ENCODE data around the gene LRRC55. TPM values are rescaled to one million over a fixed set of nuclear protein-coding genes. Genes with fewer than 3 reads are reported as not detected.

The LRRC55 gene
- polyA plus RNA-seq, 1 donor (not counting 4 experiments of a cell fraction or from before 2014, with no cell fraction given), result not detected

GRCh38 chr11:57217053-57217452 lies 35.3 kb downstream of the LRRC55 start:
- Histone ChIP-seq H3K9me3 (ENCODE audit: control insufficient read depth, low read depth, low read length) (no peaks in the 10 kb centered on the region), H3K4me3 (ENCODE audit: control insufficient read depth in 2 of 3, extremely low read depth in 1 of 3, insufficient read depth in 2 of 3, low read depth in 1 of 3, low read length in 3 of 3) (no peak overlapping the region), H3K27me3 (ENCODE audit: control insufficient read depth, extremely low read depth, insufficient read depth, low read length) (no peaks in the 10 kb centered on the region), H3K4me2 (ENCODE audit: control insufficient read depth, extremely low read depth, insufficient read depth, low read depth, low read length) (no peak overlapping the region), H2AFZ (ENCODE audit: control insufficient read depth, low read length) (no peak overlapping the region), H3K9me1 (ENCODE audit: control insufficient read depth, extremely low read depth, insufficient read depth, low read length) (no peaks in the 10 kb centered on the region), H3K4me1 (ENCODE audit: control insufficient read depth, extremely low read depth, insufficient read depth, low read length) (peaks cover 8% of the 10 kb centered on the region), H3K79me2 (ENCODE audit: control insufficient read depth, insufficient read depth, low read length) (no peaks in the 10 kb centered on the region), H4K20me1 (ENCODE audit: control insufficient read depth, extremely low read depth, insufficient read depth, low read length) (no peaks in the 10 kb centered on the region), H3K36me3 (ENCODE audit: control insufficient read depth in 2 of 2, extremely low read depth in 1 of 2, insufficient read depth in 2 of 2, low read length in 2 of 2) (no peaks in the 10 kb centered on the region), H3K9ac (ENCODE audit: control insufficient read depth, extremely low read depth, insufficient read depth, low read length) (no peak overlapping the region), H3K27ac (ENCODE audit: control insufficient read depth, insufficient read depth, low read length) (no peak overlapping the region)
- FAIRE-seq (no peak), DNase-seq (ENCODE audit: low read depth, low spot score) (no peak)
- dilution Hi-C loops (cut with MboI; ENCODE audit: extremely low pct_ligation_motif_present, low sequenced_read_pairs), result no loop called here
- TF ChIP-seq EZH2 (IDR thresholded peaks at IDR 0.05; ENCODE audit: low read length), result no peak
- TF ChIP-seq CTCF (optimal IDR thresholded peaks at IDR 0.05 in 1 of 3, IDR thresholded peaks at IDR 0.05 in 1 of 3, conservative IDR thresholded peaks at IDR 0.05 in 1 of 3; ENCODE audit: extremely low read depth in 1 of 3, insufficient read depth in 2 of 3, low read length in 3 of 3), result no peak

- Histone ChIP-seq H3K27ac (ENCODE audit: control insufficient read depth, insufficient read depth, low read length) (no peak overlapping the region), H4K20me1 (ENCODE audit: control insufficient read depth, extremely low read depth, insufficient read depth, low read length) (no peaks in the 10 kb centered on the region), H3K4me2 (ENCODE audit: control insufficient read depth, extremely low read depth, insufficient read depth, low read depth, low read length) (no peak overlapping the region), H3K9me3 (ENCODE audit: control insufficient read depth, low read depth, low read length) (no peaks in the 10 kb centered on the region), H3K9ac (ENCODE audit: control insufficient read depth, extremely low read depth, insufficient read depth, low read length) (no peak overlapping the region), H3K79me2 (ENCODE audit: control insufficient read depth, insufficient read depth, low read length) (no peaks in the 10 kb centered on the region), H3K36me3 (ENCODE audit: control insufficient read depth in 2 of 2, extremely low read depth in 1 of 2, insufficient read depth in 2 of 2, low read length in 2 of 2) (no peaks in the 10 kb centered on the region), H3K9me1 (ENCODE audit: control insufficient read depth, extremely low read depth, insufficient read depth, low read length) (no peaks in the 10 kb centered on the region), H3K4me1 (ENCODE audit: control insufficient read depth, extremely low read depth, insufficient read depth, low read length) (peaks cover 7% of the 10 kb centered on the region), H2AFZ (ENCODE audit: control insufficient read depth, low read length) (no peak overlapping the region), H3K4me3 (ENCODE audit: control insufficient read depth in 2 of 3, extremely low read depth in 1 of 3, insufficient read depth in 2 of 3, low read depth in 1 of 3, low read length in 3 of 3) (no peak overlapping the region), H3K27me3 (ENCODE audit: control insufficient read depth, extremely low read depth, insufficient read depth, low read length) (no peaks in the 10 kb centered on the region)
- FAIRE-seq (no peak), DNase-seq (ENCODE audit: low read depth, low spot score) (no peak)
- dilution Hi-C loops (cut with MboI; ENCODE audit: extremely low pct_ligation_motif_present, low sequenced_read_pairs), result no loop called here
- TF ChIP-seq CTCF (optimal IDR thresholded peaks at IDR 0.05 in 1 of 3, IDR thresholded peaks at IDR 0.05 in 1 of 3, conservative IDR thresholded peaks at IDR 0.05 in 1 of 3; ENCODE audit: extremely low read depth in 1 of 3, insufficient read depth in 2 of 3, low read length in 3 of 3) (no peak), EZH2 (IDR thresholded peaks at IDR 0.05; ENCODE audit: low read length) (no peak)
These were observed 37.4 kb downstream of the LRRC55 start for GRCh38 chr11:57219021-57219627.

All from keratinocyte (primary cell).